A673 (cell line): Measurements from ENCODE around the gene RGS14.

Experiments used
- EZH2 ChIP-seq: fragments of 200-600 bp; sonication (generic); IDR thresholded peaks from 2 replicates; pipeline ENCODE4 v1.6.1; 2017; ENCODE audit warnings: borderline replicate concordance, low read depth, mild to moderate bottlenecking, mixed read lengths, antibody characterized with exemption, low read length; ENCODE audit not compliant: poor library complexity, severe bottlenecking
- TF ChIP-seq, protein P1 (sequence below): fragments of 300-800, 200-600 bp; sonication (generic); conservative IDR thresholded peaks from 2 replicates; pipeline ENCODE4 v1.5.1; 2017; ENCODE audit warnings: low read depth, mild to moderate bottlenecking, antibody characterized with exemption, low read length, moderate library complexity, mixed read lengths

DNA sequence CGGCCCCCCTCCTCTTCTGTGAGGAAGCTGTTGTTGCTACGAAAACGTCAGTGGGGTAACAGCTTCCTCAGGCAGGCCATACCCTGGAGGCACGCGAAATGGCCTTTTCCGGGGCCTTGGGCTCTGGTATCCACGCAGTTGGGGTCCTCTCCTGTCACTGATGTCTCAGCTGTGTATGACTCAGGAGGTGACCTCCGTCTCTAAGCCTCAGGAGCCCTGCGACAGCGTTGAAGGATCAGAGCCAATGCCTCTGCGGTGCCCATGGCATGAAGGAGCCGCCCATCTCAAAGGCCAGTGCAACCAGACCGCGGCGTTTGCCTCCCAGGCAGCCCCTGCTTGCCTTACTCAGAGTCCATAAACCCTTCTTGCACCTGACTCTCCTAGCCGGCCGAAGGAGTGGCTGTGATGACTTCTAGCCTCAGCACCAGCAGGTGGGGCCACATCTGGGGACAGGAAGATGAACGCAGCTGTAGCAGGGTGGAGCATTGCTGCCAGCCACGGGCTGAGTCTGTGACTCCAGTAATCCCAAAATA is 45.0 kb upstream of the RGS14 start:
- TF ChIP-seq, protein P1, sequence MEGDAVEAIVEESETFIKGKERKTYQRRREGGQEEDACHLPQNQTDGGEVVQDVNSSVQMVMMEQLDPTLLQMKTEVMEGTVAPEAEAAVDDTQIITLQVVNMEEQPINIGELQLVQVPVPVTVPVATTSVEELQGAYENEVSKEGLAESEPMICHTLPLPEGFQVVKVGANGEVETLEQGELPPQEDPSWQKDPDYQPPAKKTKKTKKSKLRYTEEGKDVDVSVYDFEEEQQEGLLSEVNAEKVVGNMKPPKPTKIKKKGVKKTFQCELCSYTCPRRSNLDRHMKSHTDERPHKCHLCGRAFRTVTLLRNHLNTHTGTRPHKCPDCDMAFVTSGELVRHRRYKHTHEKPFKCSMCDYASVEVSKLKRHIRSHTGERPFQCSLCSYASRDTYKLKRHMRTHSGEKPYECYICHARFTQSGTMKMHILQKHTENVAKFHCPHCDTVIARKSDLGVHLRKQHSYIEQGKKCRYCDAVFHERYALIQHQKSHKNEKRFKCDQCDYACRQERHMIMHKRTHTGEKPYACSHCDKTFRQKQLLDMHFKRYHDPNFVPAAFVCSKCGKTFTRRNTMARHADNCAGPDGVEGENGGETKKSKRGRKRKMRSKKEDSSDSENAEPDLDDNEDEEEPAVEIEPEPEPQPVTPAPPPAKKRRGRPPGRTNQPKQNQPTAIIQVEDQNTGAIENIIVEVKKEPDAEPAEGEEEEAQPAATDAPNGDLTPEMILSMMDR, result 0 out of 2 replicates have a peak, but pooled peaks have one; percentile 12
- no peak for TF ChIP-seq EZH2
